GM19372 (cell line): ENCODE data around the gene HMGB2.

Experiments used
- ATAC-seq: cut with Tn5 transposase; IDR thresholded peaks from one replicate; pipeline ENCODE4 v1.9.1; 2021; ENCODE audit warnings: mild to moderate bottlenecking, low read depth, moderate library complexity; ENCODE audit not compliant: unreplicated experiment

HMGB2 gene

GRCh38 chr4:173289353-173289727 lies 44.8 kb downstream of the HMGB2 start:
- no peak for ATAC-seq

DNA sequence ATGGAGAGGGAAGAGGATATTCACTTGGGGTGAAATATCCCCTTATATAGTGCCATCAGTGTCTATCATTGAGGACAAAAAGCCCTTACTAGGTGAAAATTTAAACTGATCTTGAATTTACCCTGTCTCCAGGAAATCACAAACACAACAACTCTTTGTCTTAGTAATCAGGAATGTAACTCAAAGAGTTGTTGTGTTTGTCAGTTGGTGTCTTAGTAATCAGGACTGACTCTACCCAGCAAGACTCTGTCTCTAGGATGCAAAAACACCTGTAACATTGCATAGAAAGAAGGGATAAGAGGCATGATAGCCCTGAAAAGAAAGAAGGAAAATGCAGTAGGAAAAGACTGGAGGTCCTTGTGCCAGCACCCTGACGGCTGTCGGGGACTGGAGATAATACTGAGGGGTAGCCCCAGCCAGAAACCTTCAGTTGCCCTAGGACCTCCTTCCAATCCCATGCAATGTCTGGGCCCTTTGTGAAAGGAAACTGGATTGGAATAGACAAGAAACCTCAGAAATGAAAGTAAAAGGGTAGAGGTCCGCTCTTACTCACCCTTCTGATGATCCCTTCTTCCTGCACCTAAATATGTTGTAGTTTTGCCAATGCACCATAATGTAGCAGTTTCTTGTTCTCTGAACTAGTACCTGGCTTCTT lies 45.3 kb downstream of the HMGB2 start:
- ATAC-seq = peak; percentile 8

GRCh38 chr4:173288296-173288695 lies 45.9 kb downstream of the HMGB2 start:
- peak; percentile 65 for ATAC-seq

DNA sequence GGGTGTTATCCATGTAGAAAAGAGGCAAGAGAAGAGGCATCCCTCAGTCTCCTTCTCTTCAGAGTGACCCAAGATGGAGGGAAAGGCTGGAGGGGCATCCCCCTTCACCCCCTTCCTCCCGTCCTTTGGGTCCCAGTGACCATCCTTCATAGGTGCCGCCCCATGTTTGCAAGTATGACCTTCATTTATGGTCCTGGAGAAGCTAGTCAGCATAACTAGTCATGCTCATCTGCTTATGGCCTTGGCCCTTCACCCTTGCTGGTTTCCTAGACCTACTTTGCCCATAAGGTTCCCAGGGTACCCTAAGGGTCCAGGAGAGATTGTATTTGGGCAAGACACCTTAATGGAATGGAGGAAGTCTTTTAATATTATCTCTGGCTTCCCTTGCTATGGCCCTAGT lies 46.7 kb downstream of the HMGB2 start:
- ATAC-seq = no peak

DNA sequence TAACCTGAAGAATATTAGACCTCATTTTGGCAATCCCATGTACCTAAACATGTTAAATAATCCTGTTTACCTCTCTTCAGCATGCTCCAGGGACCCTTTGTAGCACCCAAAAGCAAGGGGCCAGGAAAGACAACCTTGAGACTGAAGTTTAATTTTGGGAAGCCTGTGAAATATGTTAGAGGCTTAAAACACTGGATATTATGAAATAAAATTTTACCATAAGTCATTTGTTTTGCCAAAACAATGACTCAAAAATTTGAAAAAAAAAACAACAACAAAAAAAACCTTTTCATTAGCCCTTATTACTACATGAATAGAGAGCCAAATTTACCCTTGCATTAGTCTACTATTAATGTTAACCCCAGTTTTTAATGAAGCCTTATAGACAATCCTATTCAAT lies 49.7 kb downstream of the HMGB2 start:
- no peak for ATAC-seq

GRCh38 chr4:173282626-173283025 lies 51.5 kb downstream of the HMGB2 start:
- ATAC-seq = no peak

GRCh38 chr4:173282256-173282562 lies 51.9 kb downstream of the HMGB2 start:
- ATAC-seq = no peak

- no peak for ATAC-seq
Observed at GRCh38 chr4:173281406-173282255, 52.5 kb downstream of the HMGB2 start.
